ENCODE measurements around the gene STX10.

Gene STX10

GRCh38 chr19:13120817-13121216 lies 29.4 kb downstream of the STX10 start:
- Histone ChIP-seq H3K27me3 (ENCODE audit: control insufficient read depth, insufficient read depth, low read length) (no peaks in the 10 kb centered on the region), H3K4me3 (ENCODE audit: low read depth, low read length) (peak overlapping the region; percentile 88), H3K4me1 (ENCODE audit: control insufficient read depth, insufficient read depth, low read length) (peaks cover 25% of the 10 kb centered on the region), H3K9me3 (ENCODE audit: control insufficient read depth, insufficient read depth, low read length) (no peaks in the 10 kb centered on the region), H3K9ac (ENCODE audit: low read depth, low read length) (no peak overlapping the region), H3K36me3 (ENCODE audit: control insufficient read depth, insufficient read depth, low read length) (peaks cover 20% of the 10 kb centered on the region)

GRCh38 chr19:13120031-13120430 lies 30.1 kb downstream of the STX10 start:
- peaks cover 28% of the 10 kb centered on the region for H3K4me1 ChIP-seq (ENCODE audit: control insufficient read depth, insufficient read depth, low read length)
- peak overlapping the region; percentile 88 for H3K4me3 ChIP-seq (ENCODE audit: low read depth, low read length)
- H3K27me3 ChIP-seq (ENCODE audit: control insufficient read depth, insufficient read depth, low read length), result no peaks in the 10 kb centered on the region
- H3K36me3 ChIP-seq (ENCODE audit: control insufficient read depth, insufficient read depth, low read length), result peaks cover 21% of the 10 kb centered on the region
- peak overlapping the region; percentile 61 for H3K9ac ChIP-seq (ENCODE audit: low read depth, low read length)
- no peaks in the 10 kb centered on the region for H3K9me3 ChIP-seq (ENCODE audit: control insufficient read depth, insufficient read depth, low read length)

- Histone ChIP-seq H3K9me3 (ENCODE audit: control insufficient read depth, insufficient read depth, low read length) (no peaks in the 10 kb centered on the region), H3K36me3 (ENCODE audit: control insufficient read depth, insufficient read depth, low read length) (peaks cover 24% of the 10 kb centered on the region), H3K4me1 (ENCODE audit: control insufficient read depth, insufficient read depth, low read length) (peaks cover 28% of the 10 kb centered on the region), H3K27me3 (ENCODE audit: control insufficient read depth, insufficient read depth, low read length) (no peaks in the 10 kb centered on the region), H3K9ac (ENCODE audit: low read depth, low read length) (peak overlapping the region; percentile 61), H3K4me3 (ENCODE audit: low read depth, low read length) (peak overlapping the region; percentile 88)
These were observed 30.5 kb downstream of the STX10 start for GRCh38 chr19:13119627-13120026.

GRCh38 chr19:13118424-13119193 lies 31.6 kb downstream of the STX10 start:
- Histone ChIP-seq H3K36me3 (ENCODE audit: control insufficient read depth, insufficient read depth, low read length) (peaks cover 20% of the 10 kb centered on the region), H3K4me3 (ENCODE audit: low read depth, low read length) (peak overlapping the region; percentile 88)

GRCh38 chr19:13117772-13118423 lies 32.3 kb downstream of the STX10 start, which contains the start of gene NACC1:
Gene NACC1, plus strand, starts transcription at chr19:13118264. Its CDS starts 16,944 bp downstream, at chr19:13135208.
- Histone ChIP-seq H3K36me3 (ENCODE audit: control insufficient read depth, insufficient read depth, low read length) (peaks cover 21% of the 10 kb centered on the region), H3K4me1 (ENCODE audit: control insufficient read depth, insufficient read depth, low read length) (peaks cover 28% of the 10 kb centered on the region), H3K9me3 (ENCODE audit: control insufficient read depth, insufficient read depth, low read length) (no peaks in the 10 kb centered on the region), H3K4me3 (ENCODE audit: low read depth, low read length) (peak within 1 kb of the TSS; percentile 88), H3K9ac (ENCODE audit: low read depth, low read length) (peak within 1 kb of the TSS; percentile 96), H3K27me3 (ENCODE audit: control insufficient read depth, insufficient read depth, low read length) (no peaks in the 10 kb centered on the region)

More at GRCh38 chr19:13118424-13119193, 31.6 kb downstream of the STX10 start:
- peaks cover 28% of the 10 kb centered on the region for H3K4me1 ChIP-seq (ENCODE audit: control insufficient read depth, insufficient read depth, low read length)
- H3K9ac ChIP-seq (ENCODE audit: low read depth, low read length), result peak overlapping the region; percentile 96
- H3K27me3 ChIP-seq (ENCODE audit: control insufficient read depth, insufficient read depth, low read length), result no peaks in the 10 kb centered on the region
- H3K9me3 ChIP-seq (ENCODE audit: control insufficient read depth, insufficient read depth, low read length), result no peaks in the 10 kb centered on the region

- H3K4me3 ChIP-seq (ENCODE audit: low read depth, low read length), result peak overlapping the region; percentile 83
- H3K27me3 ChIP-seq (ENCODE audit: control insufficient read depth, insufficient read depth, low read length), result no peaks in the 10 kb centered on the region
- H3K36me3 ChIP-seq (ENCODE audit: control insufficient read depth, insufficient read depth, low read length), result peaks cover 23% of the 10 kb centered on the region
- no peaks in the 10 kb centered on the region for H3K9me3 ChIP-seq (ENCODE audit: control insufficient read depth, insufficient read depth, low read length)
- H3K9ac ChIP-seq (ENCODE audit: low read depth, low read length), result peak overlapping the region; percentile 89
- peaks cover 28% of the 10 kb centered on the region for H3K4me1 ChIP-seq (ENCODE audit: control insufficient read depth, insufficient read depth, low read length)
These were observed 32.9 kb downstream of the STX10 start for GRCh38 chr19:13117176-13117771.

GRCh38 chr19:13116282-13117175 lies 33.6 kb downstream of the STX10 start, which contains the start of gene TRMT1:
Gene TRMT1, minus strand, starts transcription at chr19:13116740. Its CDS starts 341 bp downstream, at chr19:13116399.
- Histone ChIP-seq H3K36me3 (ENCODE audit: control insufficient read depth, insufficient read depth, low read length) (peaks cover 16% of the 10 kb centered on the region), H3K4me3 (ENCODE audit: low read depth, low read length) (peak within 1 kb of the TSS; percentile 83), H3K27me3 (ENCODE audit: control insufficient read depth, insufficient read depth, low read length) (no peaks in the 10 kb centered on the region), H3K9ac (ENCODE audit: low read depth, low read length) (peak within 1 kb of the TSS; percentile 89), H3K9me3 (ENCODE audit: control insufficient read depth, insufficient read depth, low read length) (no peaks in the 10 kb centered on the region), H3K4me1 (ENCODE audit: control insufficient read depth, insufficient read depth, low read length) (peaks cover 25% of the 10 kb centered on the region)

- Histone ChIP-seq H3K27me3 (ENCODE audit: control insufficient read depth, insufficient read depth, low read length) (no peaks in the 10 kb centered on the region), H3K4me3 (ENCODE audit: low read depth, low read length) (peak overlapping the region; percentile 83), H3K9ac (ENCODE audit: low read depth, low read length) (peak overlapping the region; percentile 89), H3K36me3 (ENCODE audit: control insufficient read depth, insufficient read depth, low read length) (peaks cover 15% of the 10 kb centered on the region), H3K4me1 (ENCODE audit: control insufficient read depth, insufficient read depth, low read length) (peaks cover 21% of the 10 kb centered on the region), H3K9me3 (ENCODE audit: control insufficient read depth, insufficient read depth, low read length) (no peaks in the 10 kb centered on the region)
These were observed 34.3 kb downstream of the STX10 start for GRCh38 chr19:13115936-13116281.

- Histone ChIP-seq H3K9ac (ENCODE audit: low read depth, low read length) (no peak overlapping the region), H3K4me1 (ENCODE audit: control insufficient read depth, insufficient read depth, low read length) (peaks cover 4% of the 10 kb centered on the region), H3K36me3 (ENCODE audit: control insufficient read depth, insufficient read depth, low read length) (peaks cover 20% of the 10 kb centered on the region), H3K27me3 (ENCODE audit: control insufficient read depth, insufficient read depth, low read length) (no peaks in the 10 kb centered on the region), H3K9me3 (ENCODE audit: control insufficient read depth, insufficient read depth, low read length) (no peaks in the 10 kb centered on the region), H3K4me3 (ENCODE audit: low read depth, low read length) (no peak overlapping the region)
These were observed 37.6 kb downstream of the STX10 start for GRCh38 chr19:13112555-13112954.

- Histone ChIP-seq H3K27me3 (ENCODE audit: control insufficient read depth, insufficient read depth, low read length) (no peaks in the 10 kb centered on the region), H3K9me3 (ENCODE audit: control insufficient read depth, insufficient read depth, low read length) (no peaks in the 10 kb centered on the region), H3K4me3 (ENCODE audit: low read depth, low read length) (no peak overlapping the region), H3K36me3 (ENCODE audit: control insufficient read depth, insufficient read depth, low read length) (peaks cover 23% of the 10 kb centered on the region), H3K9ac (ENCODE audit: low read depth, low read length) (no peak overlapping the region), H3K4me1 (ENCODE audit: control insufficient read depth, insufficient read depth, low read length) (no peaks in the 10 kb centered on the region)
These were observed 40.0 kb downstream of the STX10 start for GRCh38 chr19:13110099-13110610.
